Measurements from ENCODE around the gene SUCLA2.

DNA sequence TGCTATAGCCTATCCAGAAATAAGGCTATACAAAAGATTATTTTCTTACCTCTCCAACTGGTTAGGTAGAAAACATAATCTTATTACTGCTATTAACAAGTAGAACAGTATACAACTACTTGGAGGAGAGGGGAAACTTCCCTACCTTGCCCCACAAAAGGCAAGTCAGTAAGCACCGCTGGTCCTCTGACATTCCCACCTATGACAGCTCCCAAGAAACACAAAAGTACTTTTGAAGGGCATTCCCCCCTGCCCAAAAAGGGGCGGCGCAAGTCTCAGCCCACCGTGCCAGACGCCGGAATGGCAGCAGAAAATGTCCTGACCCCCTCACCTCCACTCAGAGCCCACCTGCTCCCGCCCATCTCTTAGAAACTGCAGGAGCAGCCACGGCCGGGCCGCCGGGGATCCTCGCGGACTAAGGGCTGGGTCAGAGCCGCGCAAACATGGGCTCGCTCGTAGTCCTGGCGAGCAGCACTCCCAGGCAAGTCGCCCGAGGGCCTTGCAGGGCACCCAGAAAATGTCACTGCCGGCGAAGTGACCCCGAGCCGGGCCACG lies 437 bp downstream of the SUCLA2 start:
- TF ChIP-seq, protein P1, sequence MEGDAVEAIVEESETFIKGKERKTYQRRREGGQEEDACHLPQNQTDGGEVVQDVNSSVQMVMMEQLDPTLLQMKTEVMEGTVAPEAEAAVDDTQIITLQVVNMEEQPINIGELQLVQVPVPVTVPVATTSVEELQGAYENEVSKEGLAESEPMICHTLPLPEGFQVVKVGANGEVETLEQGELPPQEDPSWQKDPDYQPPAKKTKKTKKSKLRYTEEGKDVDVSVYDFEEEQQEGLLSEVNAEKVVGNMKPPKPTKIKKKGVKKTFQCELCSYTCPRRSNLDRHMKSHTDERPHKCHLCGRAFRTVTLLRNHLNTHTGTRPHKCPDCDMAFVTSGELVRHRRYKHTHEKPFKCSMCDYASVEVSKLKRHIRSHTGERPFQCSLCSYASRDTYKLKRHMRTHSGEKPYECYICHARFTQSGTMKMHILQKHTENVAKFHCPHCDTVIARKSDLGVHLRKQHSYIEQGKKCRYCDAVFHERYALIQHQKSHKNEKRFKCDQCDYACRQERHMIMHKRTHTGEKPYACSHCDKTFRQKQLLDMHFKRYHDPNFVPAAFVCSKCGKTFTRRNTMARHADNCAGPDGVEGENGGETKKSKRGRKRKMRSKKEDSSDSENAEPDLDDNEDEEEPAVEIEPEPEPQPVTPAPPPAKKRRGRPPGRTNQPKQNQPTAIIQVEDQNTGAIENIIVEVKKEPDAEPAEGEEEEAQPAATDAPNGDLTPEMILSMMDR (IDR thresholded peaks at IDR 0.05) = no peak
- TF ChIP-seq POLR2A (IDR thresholded peaks at IDR 0.05) = no peak
